Transverse colon (tissue), 3 donors: Measurements from ENCODE around the gene ATP23.

Source experiments
- POLR2A ChIP-seq: fragments of 450-650 bp; IDR thresholded peaks from one replicate; pipeline ENCODE4 v1.6.1; 2016; ENCODE audit warnings: antibody characterized with exemption, mild to moderate bottlenecking, moderate library complexity
- POLR2AphosphoS5 ChIP-seq, 3 donors: sonication (generic); formaldehyde crosslinking; IDR thresholded peaks; one replicate each; pipeline ENCODE4 v1.6.1; 2016; ENCODE audit warnings: antibody characterized with exemption in 3 of 3

DNA sequence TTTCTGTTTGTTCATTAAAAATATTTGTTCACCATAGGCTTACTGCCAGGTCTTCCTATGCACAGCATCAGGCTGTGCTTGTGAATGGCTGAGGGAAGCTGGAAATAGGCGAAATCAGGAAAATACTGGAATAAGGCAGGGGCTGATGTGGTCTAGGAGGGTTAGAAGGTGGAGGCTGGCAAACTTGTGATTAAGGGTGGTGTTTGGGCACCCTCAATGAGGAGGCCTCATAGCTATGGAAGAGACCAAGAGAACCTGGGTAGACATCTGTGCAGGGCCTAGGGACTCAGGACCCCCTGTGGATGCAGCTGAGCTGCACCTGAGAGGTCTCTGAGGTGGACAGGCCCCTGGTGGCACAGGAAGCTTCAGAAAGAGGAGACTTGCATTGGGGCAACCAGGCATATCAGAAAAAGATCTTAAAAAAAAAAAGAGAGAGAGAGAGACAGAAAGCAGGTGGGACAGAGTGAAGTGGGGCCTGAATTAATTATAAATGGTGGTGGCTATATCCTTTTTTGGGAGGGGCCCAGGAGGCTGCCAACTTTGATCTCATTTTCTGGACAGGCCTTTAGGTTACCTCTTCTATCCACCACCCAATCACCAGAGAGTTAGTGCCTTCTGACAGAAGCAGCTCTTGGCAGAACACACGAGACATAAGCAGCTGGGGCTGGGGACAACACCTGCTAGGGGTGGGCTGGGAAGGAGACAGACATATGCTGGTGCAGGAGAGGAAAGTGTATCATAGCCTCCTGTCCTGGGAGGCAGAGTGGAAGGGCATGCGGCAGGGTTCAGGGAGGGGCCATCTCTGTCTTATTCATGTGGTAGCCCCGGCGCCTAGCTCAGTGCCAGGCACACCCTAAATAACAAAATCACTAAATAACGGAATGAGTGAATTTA is 46.7 kb upstream of the ATP23 start:
- TF ChIP-seq POLR2AphosphoS5 (IDR thresholded peaks at IDR 0.05) (no peak), POLR2A (no peak)
